ENCODE results near the gene DYSF.

DYSF gene

GRCh38 chr2:71503837-71504236, 50.5 kb downstream of the DYSF start:
- no peak for DNase-seq

DNA sequence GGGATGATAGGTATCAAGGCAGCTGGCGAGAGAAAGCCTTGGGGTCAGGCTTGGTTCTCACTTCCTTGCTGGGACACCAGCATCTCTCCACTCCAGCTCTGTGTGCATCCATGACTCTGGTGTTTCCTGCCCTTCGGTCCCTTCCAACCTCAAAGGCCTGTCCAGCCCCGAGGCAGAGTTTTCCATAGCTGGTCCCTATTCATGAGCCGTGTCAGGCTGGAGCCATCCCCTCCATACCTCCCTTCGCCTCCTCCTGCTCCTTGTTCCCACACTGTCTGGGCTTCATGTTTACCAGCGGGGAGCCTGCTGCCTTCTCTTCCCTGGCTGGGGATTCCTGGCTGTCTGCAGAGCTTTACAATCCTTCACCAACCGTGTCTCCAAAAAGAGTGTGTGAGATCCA, 51.2 kb downstream of the DYSF start:
- no peak for DNase-seq

- no peak for DNase-seq
Measured at GRCh38 chr2:71505086-71505769, 51.9 kb downstream of the DYSF start.

GRCh38 chr2:71505770-71506140, 52.4 kb downstream of the DYSF start:
- DNase-seq, result no peak

DNA sequence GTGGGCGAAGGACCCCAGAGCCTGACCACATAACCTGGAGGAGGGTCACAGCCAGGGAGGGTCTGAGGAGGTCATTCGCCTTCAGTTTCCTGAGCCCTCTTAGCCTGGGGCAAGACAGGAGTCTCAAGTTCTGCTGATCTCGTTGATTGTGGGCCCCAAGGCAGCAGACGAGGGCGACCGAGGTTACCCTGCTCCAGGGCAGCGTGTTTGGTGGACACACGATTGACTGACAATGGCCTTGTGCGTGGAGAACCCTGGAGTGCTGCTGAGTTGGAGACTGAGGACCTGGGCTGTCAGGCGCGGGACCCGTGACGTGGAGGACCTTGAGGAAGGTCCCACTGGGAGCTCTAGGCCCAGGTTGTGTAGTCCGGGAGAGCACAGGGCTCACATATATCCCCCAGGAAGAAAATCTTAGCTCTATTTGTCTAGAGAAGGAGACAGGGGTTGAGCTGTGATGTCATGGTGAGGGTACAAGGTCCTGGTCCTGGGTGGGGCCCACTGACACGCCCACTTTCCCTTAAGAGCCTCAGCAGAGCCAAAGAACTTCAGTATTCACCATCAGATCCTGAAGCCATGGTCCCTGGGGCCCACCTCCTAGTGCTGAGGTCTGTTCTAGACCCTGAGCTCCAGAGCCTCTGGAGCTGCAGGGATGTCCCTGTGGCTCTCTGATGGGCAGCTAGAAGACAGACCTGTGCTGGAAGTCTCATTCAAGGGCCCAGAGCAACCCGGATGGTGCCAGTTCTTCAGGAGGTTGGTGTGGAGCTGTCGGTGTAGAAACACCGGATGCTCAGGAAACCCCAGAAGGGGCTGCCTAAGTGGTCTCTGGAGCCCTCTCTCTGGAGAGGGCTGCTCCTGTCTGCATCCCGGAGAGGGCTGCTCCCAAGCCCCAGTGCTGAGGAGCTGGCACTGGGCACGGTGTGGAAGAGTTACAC, 53.1 kb downstream of the DYSF start:
- no peak for DNase-seq

- no peak for DNase-seq
Measured at GRCh38 chr2:71507476-71507875, 54.1 kb downstream of the DYSF start.

GRCh38 chr2:71510196-71510807, 56.9 kb downstream of the DYSF start:
- peak; percentile 62 to 68 for DNase-seq

DNA sequence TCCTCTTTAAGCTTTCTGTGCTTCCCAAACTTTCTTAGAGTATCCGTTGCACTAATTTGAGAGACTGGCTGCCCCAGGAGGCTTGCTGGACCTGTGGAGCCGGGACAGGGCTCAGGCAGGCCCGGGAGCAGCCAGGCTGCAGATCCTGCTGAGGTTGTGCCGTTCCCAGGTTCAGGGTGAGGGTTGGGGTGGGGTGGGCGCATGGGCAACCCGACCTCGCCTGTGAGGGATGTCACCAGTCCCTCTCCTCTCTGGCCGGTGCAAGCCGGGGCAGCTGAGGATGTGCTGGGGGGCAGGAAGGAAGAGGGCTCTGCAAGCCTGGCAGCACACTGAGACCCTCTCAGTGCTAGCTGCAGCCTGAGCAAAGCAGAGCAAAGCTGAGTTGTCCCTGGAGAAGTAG, 57.6 kb downstream of the DYSF start:
- no peak for DNase-seq

- no peak for DNase-seq
Measured at GRCh38 chr2:71511776-71512175, 58.4 kb downstream of the DYSF start.

- DNase-seq, result no peak
Measured at GRCh38 chr2:71512386-71512785, 59.0 kb downstream of the DYSF start.

DNA sequence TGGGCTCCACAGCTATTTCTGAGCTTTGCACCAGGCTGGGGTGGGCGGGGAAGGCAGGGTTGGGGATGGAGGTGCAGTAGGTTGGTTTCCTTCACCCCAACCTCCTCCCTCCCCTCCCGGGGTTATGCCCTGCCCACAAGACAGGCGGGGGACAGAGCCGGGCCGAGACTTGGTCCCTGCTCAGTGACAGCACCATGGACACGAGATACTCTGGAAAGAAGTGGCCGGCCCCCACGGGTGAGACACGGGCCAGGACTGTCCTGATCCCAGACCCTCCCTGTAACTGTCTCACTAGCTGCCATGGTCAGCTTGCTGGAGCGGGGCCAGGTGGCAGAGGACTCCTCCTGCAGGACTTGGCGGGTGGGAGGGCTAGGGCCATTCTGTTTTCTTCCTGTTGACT, 59.7 kb downstream of the DYSF start:
- DNase-seq, result no peak

DNA sequence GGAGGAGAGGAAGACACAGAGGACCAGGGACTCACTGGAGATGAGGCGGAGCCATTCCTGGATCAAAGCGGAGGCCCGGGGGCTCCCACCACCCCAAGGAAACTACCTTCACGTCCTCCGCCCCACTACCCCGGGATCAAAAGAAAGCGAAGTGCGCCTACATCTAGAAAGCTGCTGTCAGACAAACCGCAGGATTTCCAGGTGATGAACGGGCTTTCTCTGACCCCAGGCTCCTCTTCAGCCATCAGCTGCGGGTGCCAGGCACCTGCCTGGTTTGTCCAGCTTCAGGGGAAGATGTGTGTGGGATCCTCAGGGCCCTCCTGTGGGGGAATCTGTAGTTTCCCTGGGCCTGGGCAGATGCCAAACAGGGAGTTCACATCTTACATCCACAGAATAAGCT, 60.4 kb downstream of the DYSF start:
- DNase-seq, result no peak

DNA sequence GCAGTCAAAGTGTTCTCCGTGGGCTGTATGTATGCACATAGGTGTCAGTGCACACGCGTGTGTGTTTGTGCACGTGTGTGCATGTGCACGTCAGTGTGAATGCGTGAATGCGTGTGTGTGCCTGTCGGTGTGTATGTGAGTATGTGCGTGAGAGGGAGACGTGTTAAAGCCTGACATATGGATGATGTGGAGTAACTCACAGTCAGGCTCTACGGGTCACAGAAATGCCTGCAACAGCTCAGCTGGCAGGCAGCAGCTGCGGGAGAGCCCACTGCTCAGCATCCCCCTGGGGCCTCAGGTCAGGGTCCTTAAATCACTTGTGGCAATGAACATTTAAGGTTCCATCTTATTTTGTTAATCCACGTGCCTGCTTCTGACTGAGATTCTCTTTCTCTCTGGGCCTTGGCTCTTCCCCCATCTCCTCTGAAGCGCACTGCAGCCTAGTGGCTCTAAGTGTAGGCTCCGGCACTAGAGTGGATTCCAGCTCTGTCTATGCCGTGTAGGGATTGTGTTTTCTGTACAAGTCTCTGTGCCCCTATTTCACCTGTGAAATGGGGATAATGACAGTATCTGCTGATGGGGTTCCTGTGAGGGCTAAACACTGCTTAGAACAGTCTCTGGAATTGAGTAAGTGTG, 63.0 kb downstream of the DYSF start:
- no peak for DNase-seq

DNA sequence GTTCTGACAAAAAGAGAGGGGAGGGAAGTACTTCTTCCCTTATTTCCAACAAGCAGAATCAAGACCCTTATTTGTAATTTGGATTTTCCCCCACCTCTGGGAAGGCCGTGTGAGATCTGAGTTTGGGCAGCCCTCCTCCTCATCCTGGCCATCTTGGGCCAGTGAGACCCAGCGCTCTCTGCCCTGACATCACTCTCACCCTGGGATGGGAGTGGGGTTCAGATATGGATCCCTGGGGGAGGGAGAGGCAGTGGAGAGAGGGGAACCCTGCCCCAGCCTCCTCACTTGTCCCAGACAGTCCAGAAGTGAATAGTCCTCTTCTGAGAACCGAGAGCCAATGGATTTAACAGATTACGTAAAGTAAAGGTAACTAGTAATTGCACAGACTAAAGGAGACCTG, 64.5 kb downstream of the DYSF start:
- no peak for DNase-seq

DNA sequence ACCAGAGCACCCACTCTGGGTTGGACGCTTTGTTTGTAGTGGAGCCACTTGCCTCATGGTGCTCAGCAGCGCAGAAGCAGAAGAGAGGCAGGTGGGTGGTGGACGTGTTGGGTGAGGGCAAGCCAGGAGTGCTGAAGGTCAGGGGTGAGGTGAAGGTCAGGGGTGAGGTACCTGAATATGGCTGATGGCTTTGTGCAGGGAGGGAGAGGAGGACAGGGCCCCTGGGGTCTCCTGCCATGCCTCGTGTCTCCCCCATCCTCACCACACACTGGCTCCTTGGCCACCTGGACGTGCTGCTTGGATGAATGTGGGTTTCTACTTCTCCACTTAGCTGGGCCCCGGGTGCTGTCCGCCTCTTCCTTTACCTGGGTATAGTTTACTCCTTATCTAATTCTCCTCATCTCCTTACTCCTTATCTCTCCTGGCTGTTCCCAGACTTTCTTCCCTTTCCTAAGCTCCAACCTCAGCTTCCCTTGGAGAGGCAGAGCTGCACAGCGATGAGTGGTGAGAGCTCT, 68.1 kb downstream of the DYSF start:
- DNase-seq, result no peak

DNA sequence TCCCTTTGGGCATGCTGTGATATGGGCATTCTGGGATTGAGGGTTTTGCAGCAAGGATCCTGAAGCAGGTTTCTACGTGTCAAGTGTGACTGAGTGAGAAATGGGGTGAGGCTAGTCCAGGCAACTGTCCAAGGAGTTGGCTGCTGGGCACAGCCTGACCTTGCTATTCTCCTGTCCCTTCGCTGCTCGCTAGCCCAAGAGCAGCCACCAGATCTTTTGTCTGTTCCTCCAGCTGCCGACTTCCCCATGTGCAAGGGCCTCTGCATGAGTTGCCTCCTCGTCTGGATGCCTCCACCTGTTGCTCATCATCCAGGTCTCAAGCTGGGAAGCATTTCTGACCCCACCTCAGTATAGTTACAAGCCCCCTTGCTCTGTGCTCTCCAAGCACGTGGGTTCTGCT, 71.1 kb downstream of the DYSF start:
- DNase-seq, result no peak

DNA sequence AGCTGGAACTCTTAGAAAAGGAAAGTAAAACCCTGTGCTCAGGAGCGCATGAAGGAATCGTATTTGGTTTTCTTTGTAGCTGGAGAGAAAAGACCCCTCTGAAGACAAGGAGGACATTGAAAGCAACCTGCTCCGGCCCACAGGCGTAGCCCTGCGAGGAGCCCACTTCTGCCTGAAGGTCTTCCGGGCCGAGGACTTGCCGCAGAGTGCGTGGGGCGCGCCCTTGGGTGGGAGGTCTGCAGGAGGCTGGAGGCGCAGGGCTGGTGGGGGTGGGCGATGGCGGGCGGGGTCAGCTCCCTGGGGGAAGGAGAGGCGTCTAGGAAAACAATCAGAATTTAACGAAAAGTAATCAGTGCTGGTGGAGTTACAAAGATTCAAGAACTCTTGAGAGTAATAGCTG, 72.8 kb downstream of the DYSF start:
- DNase-seq, result no peak

- DNase-seq, result no peak
Measured at GRCh38 chr2:71526975-71527374, 73.6 kb downstream of the DYSF start.

DNA sequence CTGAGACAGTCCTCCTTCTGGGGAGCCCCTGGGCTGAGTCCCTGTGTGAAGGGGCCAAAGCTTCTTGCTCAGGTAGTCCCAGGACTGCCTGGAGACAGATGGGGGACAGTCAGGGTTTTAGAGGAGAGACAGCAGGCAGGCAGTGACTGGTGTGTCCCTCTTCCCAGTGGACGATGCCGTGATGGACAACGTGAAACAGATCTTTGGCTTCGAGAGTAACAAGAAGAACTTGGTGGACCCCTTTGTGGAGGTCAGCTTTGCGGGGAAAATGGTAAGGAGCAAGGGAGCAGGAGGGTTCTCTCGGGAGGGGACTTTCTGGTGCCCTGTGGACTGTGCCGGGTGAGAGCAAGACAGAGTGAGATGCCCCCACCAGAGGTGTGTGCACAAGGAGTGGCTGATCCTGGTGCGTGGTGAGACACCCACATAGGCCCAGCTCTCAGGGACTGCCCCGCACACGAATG, 74.8 kb downstream of the DYSF start:
- DNase-seq, result no peak

GRCh38 chr2:71528749-71529148, 75.4 kb downstream of the DYSF start:
- no peak for DNase-seq

DNA sequence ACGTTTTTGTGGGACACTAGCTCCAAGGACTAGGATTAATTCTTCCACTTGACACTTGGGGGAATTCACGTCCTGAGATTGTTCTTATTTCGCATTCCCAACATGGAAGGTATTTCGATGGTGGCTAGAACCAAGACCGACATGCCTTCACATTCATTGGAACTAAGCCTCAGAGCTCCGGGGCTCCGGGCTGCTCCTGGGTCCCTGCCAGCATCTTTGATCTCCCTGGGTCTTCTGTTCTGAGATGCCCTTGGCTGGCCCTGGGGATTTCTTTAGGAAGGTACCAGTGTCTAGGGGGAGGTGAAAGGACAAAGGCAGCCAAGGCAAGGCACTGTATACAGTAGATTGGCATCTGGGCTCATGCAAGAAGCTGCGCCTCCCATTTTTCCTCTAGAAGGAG, 76.8 kb downstream of the DYSF start:
- no peak for DNase-seq

GRCh38 chr2:71530641-71531332, 77.4 kb downstream of the DYSF start:
- DNase-seq, result peak in 1 of 2 donors; percentile 14

Measured in stimulated activated CD4-positive, alpha-beta T cell treated with anti-CD3 and anti-CD28 coated beads, Interleukin-2, amount 100 ng/mL, for 48 hours (primary cell).